Measurements from ENCODE around the gene AMH.

GRCh38 chr19:2252055-2252796 lies 3.1 kb downstream of the AMH start:
- TF ChIP-seq POLR2AphosphoS5 (IDR thresholded peaks at IDR 0.05; ENCODE audit: low read depth, low read length) = no peak
- TF ChIP-seq TEAD4 (IDR thresholded peaks at IDR 0.05; ENCODE audit: borderline replicate concordance, insufficient read depth) = no peak
- TF ChIP-seq EP300 (IDR thresholded peaks at IDR 0.05; ENCODE audit: borderline replicate concordance in 1 of 2, low read depth in 1 of 2, low read length in 1 of 2) = no peak
- TF ChIP-seq SMC3 (IDR thresholded peaks at IDR 0.05; ENCODE audit: low read depth, low read length) = no peak
- TF ChIP-seq CTCF (IDR thresholded peaks at IDR 0.05) = no peak
- no peak for TF ChIP-seq EZH2phosphoT487 (IDR thresholded peaks at IDR 0.05; ENCODE audit: borderline replicate concordance, low read depth)
- TF ChIP-seq GABPA (IDR thresholded peaks at IDR 0.05; ENCODE audit: low read depth) = no peak
- TF ChIP-seq JUND (IDR thresholded peaks at IDR 0.05) = no peak
- TF ChIP-seq TCF12 (IDR thresholded peaks at IDR 0.05) = no peak
